HCT116 (cell line): ENCODE measurements around the gene IL1F10. TPM values are rescaled to one million over a fixed set of nuclear protein-coding genes. Genes with fewer than 3 reads are reported as not detected.

Experiments used
- ATAC-seq: fragments of 200-7000 bp; cut with Tn5 transposase; 2 replicates; pipeline ENCODE4 v1.9.1; 2020; ENCODE audit warnings: mild to moderate bottlenecking, moderate library complexity
- BruUV-seq: library from RNA; stranded (reverse); fragments of 400-500 nt; replicated peaks from 2 replicates; lab custom pipeline; 2021; lab: Mats Ljungman, UMichigan
- CTCF ChIA-PET: fragments of 300-600 bp; sonication (Branson Sonifier 250); formaldehyde crosslinking; loops from one replicate; lab custom pipeline; 2021; ENCODE audit warnings: antibody characterized with exemption; lab: Charles Lee
- POLR2A ChIA-PET: fragments of 300-600, 350-600 bp; sonication (Branson Sonifier 250); formaldehyde crosslinking; loops from one replicate; lab custom pipeline; 2021; ENCODE audit warnings: antibody characterized with exemption; lab: Charles Lee
- RAD21 ChIA-PET, 2 experiments: fragments of 300-600 bp; sonication (Branson Sonifier 250); formaldehyde crosslinking; loops; one replicate each; lab custom pipeline; 2023; ENCODE audit warnings: low total read pairs in 2 of 2; ENCODE audit not compliant: uncharacterized antibody in 2 of 2, unreplicated experiment in 2 of 2, low non-redundant PET in 1 of 2; lab: Charles Lee
- DNase-seq: peaks from one replicate; pipeline ENCODE4 v3.0.0-alpha.2; 2010; ENCODE audit warnings: low read depth, low spot score
- H2AFZ ChIP-seq: fragments of 200-600 bp; shearing (Covaris generic), sonication (generic); 2 replicates; pipeline ENCODE4 v1.6.1; 2017; ENCODE audit warnings: low read depth, mixed run types, mixed read lengths, antibody characterized with exemption, low read length; ENCODE audit not compliant: poor library complexity, severe bottlenecking
- H3K27ac ChIP-seq: 2 replicates; pipeline ENCODE4 v1.5.1; 2012; ENCODE audit warnings: low read depth, low read length
- H3K27me3 ChIP-seq: fragments of 200-600 bp; sonication (generic); 2 replicates; pipeline ENCODE4 v1.6.1; 2016; ENCODE audit warnings: mixed run types, low read length, mixed read lengths; ENCODE audit not compliant: insufficient read depth
- H3K36me3 ChIP-seq, 2 experiments: fragments of 200-500 bp in 1 of 2; fragments of 200-600 bp in 1 of 2; sonication (Bioruptor generic) in 1 of 2; sonication (generic) in 1 of 2; 2 replicates each; pipeline versions ENCODE4 v1.5.1 to v1.6.1; 2014 to 2016; ENCODE audit warnings: low read length in 2 of 2, inconsistent platforms in 1 of 2, mixed read lengths in 1 of 2, mixed run types in 1 of 2; ENCODE audit not compliant: insufficient read depth in 2 of 2, control insufficient read depth in 1 of 2
- H3K4me1 ChIP-seq, 2 experiments: fragments of 200-600 bp in 1 of 2; sonication (generic) in 1 of 2; 2 replicates each; pipeline versions ENCODE4 v1.5.1 to v1.6.1; 2012 to 2017; ENCODE audit warnings: low read length in 2 of 2, inconsistent platforms in 1 of 2, mild to moderate bottlenecking in 1 of 2, mixed read lengths in 1 of 2, mixed run types in 1 of 2, moderate library complexity in 1 of 2; ENCODE audit not compliant: insufficient read depth in 2 of 2, control insufficient read depth in 1 of 2
- H3K4me2 ChIP-seq: fragments of 200-600 bp; sonication (generic); 2 replicates; pipeline ENCODE4 v1.6.1; 2017; ENCODE audit warnings: mixed run types, low read length, mixed read lengths
- H3K4me3 ChIP-seq, 2 experiments: fragments of 200-600 bp in 1 of 2; sonication (generic) in 1 of 2; replicated peaks in 1 of 2; 2 replicates each; pipeline ENCODE4 v1.5.1; 2011 to 2016; ENCODE audit warnings: low read length in 2 of 2, control low read depth in 1 of 2, low read depth in 1 of 2, mild to moderate bottlenecking in 1 of 2, mixed read lengths in 1 of 2, mixed run types in 1 of 2
- H3K79me2 ChIP-seq: fragments of 200-600 bp; sonication (generic); 2 replicates; pipeline ENCODE4 v1.6.1; 2017; ENCODE audit warnings: mild to moderate bottlenecking, mixed run types, low read length, moderate library complexity, mixed read lengths; ENCODE audit not compliant: insufficient read depth
- H3K9ac ChIP-seq: fragments of 200-600 bp; sonication (generic); 2 replicates; pipeline ENCODE4 v1.6.1; 2016; ENCODE audit warnings: low read length, mixed read lengths
- H3K9me2 ChIP-seq: fragments of 200-600 bp; sonication (generic), shearing (Covaris generic); 2 replicates; pipeline ENCODE4 v1.6.1; 2017; ENCODE audit warnings: mixed run types, mild to moderate bottlenecking, moderate library complexity; ENCODE audit not compliant: insufficient read depth
- H3K9me3 ChIP-seq, 2 experiments: fragments of 200-500 bp in 1 of 2; fragments of 200-600 bp in 1 of 2; sonication (Bioruptor generic) in 1 of 2; sonication (generic) in 1 of 2; 2 replicates each; pipeline ENCODE4 v1.6.1; 2014 to 2017; ENCODE audit warnings: low read length in 2 of 2, mixed read lengths in 2 of 2, inconsistent platforms in 1 of 2, low read depth in 1 of 2, mild to moderate bottlenecking in 1 of 2, mixed run types in 1 of 2, moderate library complexity in 1 of 2; ENCODE audit not compliant: control insufficient read depth in 1 of 2, insufficient read depth in 1 of 2
- H4K20me1 ChIP-seq: fragments of 200-600 bp; sonication (generic), shearing (Covaris generic); 2 replicates; pipeline ENCODE4 v1.6.1; 2017; ENCODE audit warnings: mixed run types, mild to moderate bottlenecking, moderate library complexity; ENCODE audit not compliant: insufficient read depth
- EGR1 ChIP-seq: IDR thresholded peaks from 2 replicates; pipeline ENCODE4 v1.6.1; 2012; ENCODE audit warnings: low read depth
- EZH2phosphoT487 ChIP-seq: fragments of 200-600 bp; IDR thresholded peaks from 2 replicates; pipeline ENCODE4 v1.6.1; 2018; ENCODE audit warnings: antibody characterized with exemption, borderline replicate concordance
- FOSL1 ChIP-seq: IDR thresholded peaks from 2 replicates; pipeline ENCODE4 v1.6.1; 2012; ENCODE audit warnings: low read depth
- MAX ChIP-seq: IDR thresholded peaks from 2 replicates; pipeline ENCODE4 v1.6.1; 2012
- POLR2A ChIP-seq: IDR thresholded peaks from 2 replicates; pipeline ENCODE4 v1.7.0; 2011; ENCODE audit warnings: borderline replicate concordance; ENCODE audit not compliant: insufficient read depth, insufficient read length; ENCODE audit errors: extremely low read depth
- POLR2AphosphoS5 ChIP-seq: IDR thresholded peaks from 2 replicates; pipeline ENCODE4 v1.6.1; 2011; ENCODE audit warnings: mild to moderate bottlenecking, low read depth, low read length, moderate library complexity
- SIN3A ChIP-seq: IDR thresholded peaks from 2 replicates; pipeline ENCODE4 v1.6.1; 2012; ENCODE audit warnings: low read depth
- SP1 ChIP-seq: IDR thresholded peaks from 2 replicates; pipeline ENCODE4 v1.6.1; 2012; ENCODE audit warnings: low read depth
- TCF7L2 ChIP-seq: IDR thresholded peaks from 2 replicates; pipeline ENCODE4 v1.7.0; 2011; ENCODE audit warnings: borderline replicate concordance, inconsistent platforms; ENCODE audit not compliant: insufficient read depth, insufficient read length; ENCODE audit errors: extremely low read depth
- ZNF274 ChIP-seq: fragments of 200-500 bp; sonication (Bioruptor generic); IDR thresholded peaks from 2 replicates; pipeline ENCODE4 v1.6.1; 2014; ENCODE audit warnings: mild to moderate bottlenecking, low read depth, low read length, inconsistent platforms
- intact Hi-C: fragments of 100-400 bp; cut with micrococcal nuclease; formaldehyde crosslinking; loops from 2 replicates; pipeline ENCODE4 v1.10.0; 2022
- total RNA-seq: library from RNA; stranded (reverse); gene quantifications from one replicate; pipeline ENCODE4 v1.2.1, GENCODE V29; 2021; ENCODE audit not compliant: unreplicated experiment

IL1F10 gene
- total RNA-seq, 1 experiment from 2014 or later, result not detected

GRCh38 chr2:113105047-113105785 lies 37.4 kb downstream of the IL1F10 start:
- Histone ChIP-seq H3K4me3 (no peak overlapping the region), H3K4me1 (no peaks in the 10 kb centered on the region), H2AFZ (no peak overlapping the region), H4K20me1 (no peaks in the 10 kb centered on the region), H3K4me2 (no peak overlapping the region), H3K36me3 (no peaks in the 10 kb centered on the region), H3K9me2 (no peaks in the 10 kb centered on the region), H3K9me3 (no peaks in the 10 kb centered on the region), H3K9ac (no peak overlapping the region), H3K79me2 (no peaks in the 10 kb centered on the region), H3K27me3 (no peaks in the 10 kb centered on the region), H3K27ac (no peak overlapping the region)
- intact Hi-C loops, result no loop called here
- DNase-seq (no peak), ATAC-seq (no peak)
- TF ChIP-seq EZH2phosphoT487 (no peak), ZNF274 (no peak), TCF7L2 (no peak), EGR1 (no peak), SP1 (no peak), POLR2AphosphoS5 (no peak)
- CTCF ChIA-PET, result no interaction called here
- POLR2A ChIA-PET, result no interaction called here
- RAD21 ChIA-PET, result no interaction called here
- BruUV-seq, result no TSS peak

GRCh38 chr2:113111121-113111520 lies 43.4 kb downstream of the IL1F10 start:
- Histone ChIP-seq H3K79me2 (no peaks in the 10 kb centered on the region), H3K4me1 (no peaks in the 10 kb centered on the region), H2AFZ (no peak overlapping the region), H3K4me3 (no peak overlapping the region), H4K20me1 (no peaks in the 10 kb centered on the region), H3K27me3 (no peaks in the 10 kb centered on the region), H3K9me3 (no peaks in the 10 kb centered on the region), H3K4me2 (no peak overlapping the region), H3K27ac (no peak overlapping the region), H3K9ac (no peak overlapping the region), H3K36me3 (no peaks in the 10 kb centered on the region), H3K9me2 (no peaks in the 10 kb centered on the region)
- ChIA-PET POLR2A (interaction anchor here (0.6 kb wide), 1 partner anchor 10 kb away, joined by 3 read pairs; no protein-coding TSS in a partner anchor), CTCF (no interaction called here), RAD21 (no interaction called here)
- ATAC-seq, result no peak
- BruUV-seq, result no TSS peak
- DNase-seq, result no peak
- intact Hi-C loops, result no loop called here
- TF ChIP-seq FOSL1 (no peak), SIN3A (no peak), POLR2A (no peak), MAX (no peak)
